ENCODE data around the gene SUCNR1. TPM values are rescaled to one million over a fixed set of nuclear protein-coding genes. Genes with fewer than 3 reads are reported as not detected.
A peak's percentile ranks its signal among the peaks of the same experiment; 100 is the strongest.
"Not testable (repeated sequence)": the region's sequence is repeated elsewhere in the genome, so short reads cannot be mapped to it uniquely, and the experiment has no call there.

Gene SUCNR1
- total RNA-seq, 4 donors from 2014 or later: 0.60 to 0.87 (median 0.84) TPM; not detected in 1

DNA sequence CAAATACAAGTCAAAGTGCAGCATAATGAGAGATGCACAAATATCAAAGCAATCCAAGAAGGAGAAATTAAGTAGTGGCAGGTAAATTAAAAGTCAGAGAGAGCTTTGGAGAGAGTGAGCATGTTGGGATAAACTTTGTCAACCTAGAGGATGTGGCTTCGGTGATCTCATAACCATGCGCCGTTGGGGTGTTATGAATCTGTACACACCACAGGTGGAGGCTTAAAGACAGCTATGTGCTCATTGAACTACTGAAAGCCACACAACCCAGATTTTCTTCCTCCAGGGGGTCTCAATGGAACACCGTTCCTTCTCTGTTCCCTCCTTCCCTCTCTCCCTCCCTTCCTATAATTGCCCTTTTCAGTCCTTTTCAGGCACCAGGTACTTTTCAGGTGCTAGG, 52.0 kb downstream of the SUCNR1 start:
- 87 to 90% methylated on average over 4 of the region's 4 CpGs for WGBS, 2 donors
- H3K27ac ChIP-seq: no peak overlapping the region
- peaks cover 0 to 3% (median 0%) of the 10 kb centered on the region in 4 donors for H3K4me1 ChIP-seq
- TF ChIP-seq POLR2A (IDR thresholded peaks at IDR 0.05): no peak
- no peak for TF ChIP-seq EP300 (IDR thresholded peaks at IDR 0.05)
- TF ChIP-seq, protein P1, sequence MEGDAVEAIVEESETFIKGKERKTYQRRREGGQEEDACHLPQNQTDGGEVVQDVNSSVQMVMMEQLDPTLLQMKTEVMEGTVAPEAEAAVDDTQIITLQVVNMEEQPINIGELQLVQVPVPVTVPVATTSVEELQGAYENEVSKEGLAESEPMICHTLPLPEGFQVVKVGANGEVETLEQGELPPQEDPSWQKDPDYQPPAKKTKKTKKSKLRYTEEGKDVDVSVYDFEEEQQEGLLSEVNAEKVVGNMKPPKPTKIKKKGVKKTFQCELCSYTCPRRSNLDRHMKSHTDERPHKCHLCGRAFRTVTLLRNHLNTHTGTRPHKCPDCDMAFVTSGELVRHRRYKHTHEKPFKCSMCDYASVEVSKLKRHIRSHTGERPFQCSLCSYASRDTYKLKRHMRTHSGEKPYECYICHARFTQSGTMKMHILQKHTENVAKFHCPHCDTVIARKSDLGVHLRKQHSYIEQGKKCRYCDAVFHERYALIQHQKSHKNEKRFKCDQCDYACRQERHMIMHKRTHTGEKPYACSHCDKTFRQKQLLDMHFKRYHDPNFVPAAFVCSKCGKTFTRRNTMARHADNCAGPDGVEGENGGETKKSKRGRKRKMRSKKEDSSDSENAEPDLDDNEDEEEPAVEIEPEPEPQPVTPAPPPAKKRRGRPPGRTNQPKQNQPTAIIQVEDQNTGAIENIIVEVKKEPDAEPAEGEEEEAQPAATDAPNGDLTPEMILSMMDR (IDR thresholded peaks at IDR 0.05): no peak
- no peaks in the 10 kb centered on the region for H3K36me3 ChIP-seq
- H3K27me3 ChIP-seq: no peaks in the 10 kb centered on the region
- H3K4me3 ChIP-seq: no peak overlapping the region
- DNase-seq (ENCODE audit: low spot score in 2 of 2): no peak
- no peaks in the 10 kb centered on the region for H3K9me3 ChIP-seq

DNA sequence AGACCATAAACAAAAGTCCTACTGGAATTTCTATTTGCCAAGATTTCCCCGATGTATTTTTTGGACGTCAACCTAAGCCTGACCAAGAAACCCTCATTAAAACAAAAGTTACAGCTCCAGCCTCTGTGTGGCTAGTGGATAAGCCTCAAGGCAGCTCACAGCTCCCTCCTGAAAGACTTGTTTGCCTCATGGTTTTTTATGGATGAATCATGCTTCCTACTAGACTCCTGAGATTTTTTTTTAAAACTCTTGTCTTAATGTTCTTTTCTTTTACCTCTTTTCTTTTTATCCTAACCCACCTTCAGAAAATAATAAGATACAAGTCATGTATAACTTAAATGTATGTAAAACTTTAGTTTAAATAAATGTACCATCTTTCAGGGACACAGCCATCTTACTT, 52.4 kb downstream of the SUCNR1 start:
- Histone ChIP-seq H3K4me1 (peaks cover 0 to 3% (median 0%) of the 10 kb centered on the region in 4 donors), H3K27ac (no peak overlapping the region), H3K9me3 (no peaks in the 10 kb centered on the region), H3K27me3 (no peaks in the 10 kb centered on the region), H3K36me3 (no peaks in the 10 kb centered on the region), H3K4me3 (no peak overlapping the region)
- TF ChIP-seq, protein P1 (IDR thresholded peaks at IDR 0.05): no peak
- TF ChIP-seq EP300 (IDR thresholded peaks at IDR 0.05) (no peak), POLR2A (IDR thresholded peaks at IDR 0.05) (no peak)
- DNase-seq (ENCODE audit: low spot score in 2 of 2): no peak
- 47 to 59% methylated on average over 2 of the region's 2 CpGs for WGBS, 2 donors

DNA sequence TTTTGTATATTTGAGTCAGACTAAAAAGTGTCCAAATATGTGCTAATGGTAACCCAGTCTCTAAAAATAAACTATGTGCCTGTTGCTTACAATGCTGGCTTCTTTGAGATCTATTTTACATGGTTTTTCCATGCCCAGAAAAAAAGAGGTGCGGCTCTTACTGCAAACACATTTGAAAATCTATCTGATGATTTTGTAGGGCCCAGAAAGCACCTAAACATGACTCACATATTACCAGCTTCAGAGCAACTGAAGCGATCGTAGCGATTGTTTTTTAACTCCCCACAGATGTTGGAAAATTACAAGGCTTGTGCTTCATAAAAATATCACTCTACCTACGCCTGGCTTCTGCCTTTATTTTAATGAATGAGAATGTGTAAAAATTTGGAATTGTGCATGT, 53.5 kb downstream of the SUCNR1 start:
- Histone ChIP-seq H3K4me1 (peaks cover 0 to 3% (median 0%) of the 10 kb centered on the region in 4 donors), H3K4me3 (no peak overlapping the region), H3K27ac (peak overlapping the region in 2 of 4 donors; percentile 31 to 45), H3K9me3 (no peaks in the 10 kb centered on the region), H3K27me3 (no peaks in the 10 kb centered on the region), H3K36me3 (no peaks in the 10 kb centered on the region)
- WGBS, 2 donors: 63 to 71% methylated on average over 5 of the region's 5 CpGs
- TF ChIP-seq EP300 (IDR thresholded peaks at IDR 0.05): no peak
- TF ChIP-seq, protein P1 (IDR thresholded peaks at IDR 0.05): no peak
- TF ChIP-seq POLR2A (IDR thresholded peaks at IDR 0.05): no peak
- no peak for DNase-seq (ENCODE audit: low spot score in 2 of 2)

DNA sequence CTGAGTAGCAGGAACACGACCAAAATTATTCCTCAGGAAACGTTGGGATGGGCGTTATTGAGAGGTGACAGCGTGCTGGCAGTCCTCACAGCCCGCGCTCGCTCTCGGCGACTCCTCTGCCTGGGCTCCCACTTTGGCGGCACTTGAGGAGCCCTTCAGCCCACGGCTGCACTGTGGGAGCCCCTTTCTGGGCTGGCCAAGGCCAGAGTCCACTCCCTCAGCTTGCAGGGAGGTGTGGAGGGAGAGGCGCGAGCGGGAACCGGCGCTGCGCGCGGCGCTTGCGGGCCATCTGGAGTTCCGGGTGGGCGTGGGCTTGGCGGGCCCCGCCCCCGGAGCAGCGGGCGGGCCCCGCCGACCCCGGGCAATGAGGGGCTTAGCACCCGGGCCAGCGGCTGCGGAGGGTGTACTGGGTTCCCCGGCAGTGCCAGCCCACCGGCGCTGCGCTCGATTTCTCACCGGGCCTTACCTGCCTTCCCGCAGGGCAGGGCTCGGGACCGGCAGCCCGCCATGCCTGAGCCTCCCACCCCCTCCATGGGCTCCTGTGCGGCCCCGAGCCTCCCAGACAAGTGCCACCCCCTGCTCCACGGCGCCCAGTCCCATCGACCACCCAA, 54.6 kb downstream of the SUCNR1 start:
- not testable (repeated sequence) for H3K4me3 ChIP-seq; H3K27ac ChIP-seq; H3K4me1 ChIP-seq; H3K27me3 ChIP-seq; H3K9me3 ChIP-seq; H3K36me3 ChIP-seq; DNase-seq (ENCODE audit: low spot score in 2 of 2)
- 82 to 87% methylated on average over 7 to 14 of the region's 49 CpGs for WGBS, 2 donors

DNA sequence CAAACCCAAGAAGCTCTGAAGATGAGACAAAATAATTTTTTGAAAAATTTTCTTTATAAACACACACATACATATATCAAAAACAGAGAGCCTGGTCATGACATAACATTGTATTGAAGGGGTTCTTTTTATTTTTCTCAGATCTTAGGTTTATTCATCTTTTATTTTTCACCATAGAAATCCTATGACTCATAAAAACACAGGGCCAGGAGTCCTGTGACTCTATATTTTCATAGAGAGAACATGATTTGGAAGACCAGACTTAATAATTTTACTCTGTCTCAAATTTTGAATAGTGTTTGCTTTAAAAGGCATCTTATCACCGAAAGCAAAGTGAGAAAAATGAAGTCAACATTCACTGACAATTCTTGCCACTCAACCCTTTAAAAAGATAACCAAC, 57.7 kb downstream of the SUCNR1 start:
- WGBS, 2 donors: 51 to 56% methylated on average over 1 of the region's 1 CpG
- Histone ChIP-seq H3K36me3 (no peaks in the 10 kb centered on the region), H3K27ac (peak overlapping the region in 1 of 4 donors; percentile 66), H3K9me3 (no peaks in the 10 kb centered on the region), H3K4me1 (peaks cover 0 to 3% (median 0%) of the 10 kb centered on the region in 4 donors), H3K27me3 (no peaks in the 10 kb centered on the region), H3K4me3 (no peak overlapping the region)
- no peak for DNase-seq (ENCODE audit: low spot score in 2 of 2)
- TF ChIP-seq, protein P1 (IDR thresholded peaks at IDR 0.05): no peak
- TF ChIP-seq EP300 (IDR thresholded peaks at IDR 0.05): no peak
- no peak for TF ChIP-seq POLR2A (IDR thresholded peaks at IDR 0.05)
